OCI-LY7 (cell line): ENCODE results near the gene HDHD2.

ENCODE experiments used
- CTCF ChIP-seq: fragments of 200-600 bp; sonication (generic); conservative IDR thresholded peaks from 2 replicates; pipeline ENCODE4 v1.5.1; 2014; ENCODE audit warnings: mild to moderate bottlenecking, antibody characterized with exemption, low read length, moderate library complexity, mixed read lengths
- EZH2phosphoT487 ChIP-seq: fragments of 200-600 bp; sonication (generic); IDR thresholded peaks from 2 replicates; pipeline ENCODE4 v1.6.1; 2018; ENCODE audit warnings: low read depth, borderline replicate concordance, mild to moderate bottlenecking, mixed run types, antibody characterized with exemption, low read length, moderate library complexity, mixed read lengths

- TF ChIP-seq EZH2phosphoT487 (no peak), CTCF (no peak)
These were observed 40.6 kb downstream of the HDHD2 start for GRCh38 chr18:47109720-47110119.
